Measurements from ENCODE around the gene NCK1. TPM values are rescaled to one million over a fixed set of nuclear protein-coding genes. Genes with fewer than 3 reads are reported as not detected.
"Not testable (repeated sequence)": the region's sequence is repeated elsewhere in the genome, so short reads cannot be mapped to it uniquely, and the experiment has no call there.

Gene NCK1
- total RNA-seq, 1 donor from 2014 or later: 43.7 TPM

DNA sequence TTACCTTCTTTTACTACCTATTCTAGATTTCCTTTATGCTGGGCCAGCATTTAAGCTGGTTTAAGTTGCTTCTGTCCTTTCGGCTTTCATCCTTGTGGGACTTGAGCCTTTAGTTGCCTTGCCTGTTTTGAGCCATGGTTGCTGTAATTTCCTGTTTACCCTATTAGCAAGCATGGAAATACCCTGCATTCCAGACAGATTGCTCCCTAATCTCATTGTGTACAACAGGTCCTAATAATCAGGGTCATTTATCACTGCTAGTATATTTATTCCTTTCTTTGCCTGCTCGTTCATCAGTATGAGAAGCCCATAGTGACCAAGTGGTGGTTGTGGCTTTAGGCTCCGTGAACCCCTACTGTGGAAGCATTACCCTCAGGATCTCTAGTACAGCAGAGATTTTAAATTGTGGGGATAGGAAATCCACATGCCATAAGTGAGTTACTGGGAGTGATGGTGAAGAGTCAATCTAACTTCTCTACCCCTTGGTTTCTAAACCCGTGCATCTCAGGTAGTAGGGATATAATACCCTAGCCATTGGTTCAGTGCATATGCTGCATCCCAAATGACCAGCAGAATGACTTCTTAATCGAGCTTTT is 31.9 kb downstream of the NCK1 start:
- Mint-ChIP-seq H3K9me3 (ENCODE audit: unreplicated experiment) (peaks cover 10% of the 10 kb centered on the region), H3K4me1 (ENCODE audit: low read depth, unreplicated experiment) (peaks cover 13% of the 10 kb centered on the region), H3K27ac (ENCODE audit: unreplicated experiment) (no peak overlapping the region), H3K27me3 (ENCODE audit: low read depth, unreplicated experiment) (no peaks in the 10 kb centered on the region), H3K36me3 (ENCODE audit: low read depth, unreplicated experiment) (peaks cover 22% of the 10 kb centered on the region), H3K4me3 (ENCODE audit: unreplicated experiment) (no peak overlapping the region)
- Histone ChIP-seq H3K79me2 (ENCODE audit: insufficient read depth, low read length) (peaks cover 90% of the 10 kb centered on the region), H2AFZ (ENCODE audit: low read depth, low read length) (no peak overlapping the region), H4K20me1 (ENCODE audit: insufficient read depth, low read length) (peaks cover 54% of the 10 kb centered on the region), H3K9me3 (ENCODE audit: insufficient read depth, low read depth, low read length) (no peaks in the 10 kb centered on the region), H3K36me3 (ENCODE audit: insufficient read depth, low read length) (no peaks in the 10 kb centered on the region), H3K4me1 (ENCODE audit: insufficient read depth, low read length) (peaks cover 12% of the 10 kb centered on the region), H3K4me2 (ENCODE audit: low read length) (peak overlapping the region; percentile 23), H3K27ac (ENCODE audit: low read depth, low read length) (peak overlapping the region; percentile 16), H3K27me3 (ENCODE audit: insufficient read depth, low read length) (no peaks in the 10 kb centered on the region), H3K9ac (ENCODE audit: low read length) (no peak overlapping the region), H3K4me3 (ENCODE audit: insufficient read depth, low read depth, low read length) (no peak overlapping the region)
- DNase-seq (ENCODE audit: low read depth) (peak; percentile 80), FAIRE-seq (peak; percentile 17)
- TF ChIP-seq, protein P1, sequence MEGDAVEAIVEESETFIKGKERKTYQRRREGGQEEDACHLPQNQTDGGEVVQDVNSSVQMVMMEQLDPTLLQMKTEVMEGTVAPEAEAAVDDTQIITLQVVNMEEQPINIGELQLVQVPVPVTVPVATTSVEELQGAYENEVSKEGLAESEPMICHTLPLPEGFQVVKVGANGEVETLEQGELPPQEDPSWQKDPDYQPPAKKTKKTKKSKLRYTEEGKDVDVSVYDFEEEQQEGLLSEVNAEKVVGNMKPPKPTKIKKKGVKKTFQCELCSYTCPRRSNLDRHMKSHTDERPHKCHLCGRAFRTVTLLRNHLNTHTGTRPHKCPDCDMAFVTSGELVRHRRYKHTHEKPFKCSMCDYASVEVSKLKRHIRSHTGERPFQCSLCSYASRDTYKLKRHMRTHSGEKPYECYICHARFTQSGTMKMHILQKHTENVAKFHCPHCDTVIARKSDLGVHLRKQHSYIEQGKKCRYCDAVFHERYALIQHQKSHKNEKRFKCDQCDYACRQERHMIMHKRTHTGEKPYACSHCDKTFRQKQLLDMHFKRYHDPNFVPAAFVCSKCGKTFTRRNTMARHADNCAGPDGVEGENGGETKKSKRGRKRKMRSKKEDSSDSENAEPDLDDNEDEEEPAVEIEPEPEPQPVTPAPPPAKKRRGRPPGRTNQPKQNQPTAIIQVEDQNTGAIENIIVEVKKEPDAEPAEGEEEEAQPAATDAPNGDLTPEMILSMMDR (IDR thresholded peaks at IDR 0.05; ENCODE audit: insufficient read depth, low read depth, low read length): no peak
- TF ChIP-seq EZH2 (IDR thresholded peaks at IDR 0.05; ENCODE audit: insufficient read depth, low read length): no peak

GRCh38 chr3:136897171-136897570 is 35.2 kb downstream of the NCK1 start:
- H3K4me3 Mint-ChIP-seq (ENCODE audit: unreplicated experiment); FAIRE-seq: not testable (repeated sequence)

GRCh38 chr3:136898549-136898948 is 36.5 kb downstream of the NCK1 start:
- H3K4me1 ChIP-seq (ENCODE audit: insufficient read depth, low read length): peaks cover 10% of the 10 kb centered on the region
- no peak overlapping the region for H2AFZ ChIP-seq (ENCODE audit: low read depth, low read length)
- Mint-ChIP-seq H3K27ac (ENCODE audit: unreplicated experiment) (no peak overlapping the region), H3K9me3 (ENCODE audit: unreplicated experiment) (peaks cover 3% of the 10 kb centered on the region), H3K4me1 (ENCODE audit: low read depth, unreplicated experiment) (peaks cover 28% of the 10 kb centered on the region), H3K4me3 (ENCODE audit: unreplicated experiment) (no peak overlapping the region), H3K27me3 (ENCODE audit: low read depth, unreplicated experiment) (no peaks in the 10 kb centered on the region), H3K36me3 (ENCODE audit: low read depth, unreplicated experiment) (peaks cover 18% of the 10 kb centered on the region)
- no peaks in the 10 kb centered on the region for H3K27me3 ChIP-seq (ENCODE audit: insufficient read depth, low read length)
- H4K20me1 ChIP-seq (ENCODE audit: insufficient read depth, low read length): peaks cover 70% of the 10 kb centered on the region
- peaks cover 88% of the 10 kb centered on the region for H3K79me2 ChIP-seq (ENCODE audit: insufficient read depth, low read length)
- H3K9me3 ChIP-seq (ENCODE audit: insufficient read depth, low read depth, low read length): no peaks in the 10 kb centered on the region
- no peak overlapping the region for H3K27ac ChIP-seq (ENCODE audit: low read depth, low read length)
- DNase-seq (ENCODE audit: low read depth) (no peak), FAIRE-seq (no peak)
- no peaks in the 10 kb centered on the region for H3K36me3 ChIP-seq (ENCODE audit: insufficient read depth, low read length)
- no peak overlapping the region for H3K4me2 ChIP-seq (ENCODE audit: low read length)
- no peak overlapping the region for H3K4me3 ChIP-seq (ENCODE audit: insufficient read depth, low read depth, low read length)
- TF ChIP-seq, protein P1 (IDR thresholded peaks at IDR 0.05; ENCODE audit: insufficient read depth, low read depth, low read length): no peak
- no peak for TF ChIP-seq EZH2 (IDR thresholded peaks at IDR 0.05; ENCODE audit: insufficient read depth, low read length)
- no peak overlapping the region for H3K9ac ChIP-seq (ENCODE audit: low read length)

More at GRCh38 chr3:136897171-136897570, 35.2 kb downstream of the NCK1 start:
- H3K79me2 ChIP-seq (ENCODE audit: insufficient read depth, low read length): peaks cover 88% of the 10 kb centered on the region
- not testable (repeated sequence) for H3K27me3 Mint-ChIP-seq (ENCODE audit: low read depth, unreplicated experiment); H3K36me3 ChIP-seq (ENCODE audit: insufficient read depth, low read length); H3K4me3 ChIP-seq (ENCODE audit: insufficient read depth, low read depth, low read length); H3K4me2 ChIP-seq (ENCODE audit: low read length); H3K9me3 Mint-ChIP-seq (ENCODE audit: unreplicated experiment); H3K27ac ChIP-seq (ENCODE audit: low read depth, low read length); H3K27ac Mint-ChIP-seq (ENCODE audit: unreplicated experiment); DNase-seq (ENCODE audit: low read depth); H2AFZ ChIP-seq (ENCODE audit: low read depth, low read length); H3K27me3 ChIP-seq (ENCODE audit: insufficient read depth, low read length); H3K9ac ChIP-seq (ENCODE audit: low read length); H3K9me3 ChIP-seq (ENCODE audit: insufficient read depth, low read depth, low read length)
- H3K4me1 ChIP-seq (ENCODE audit: insufficient read depth, low read length): peaks cover 12% of the 10 kb centered on the region
- H3K36me3 Mint-ChIP-seq (ENCODE audit: low read depth, unreplicated experiment): peaks cover 20% of the 10 kb centered on the region
- H4K20me1 ChIP-seq (ENCODE audit: insufficient read depth, low read length): peaks cover 65% of the 10 kb centered on the region
- peaks cover 28% of the 10 kb centered on the region for H3K4me1 Mint-ChIP-seq (ENCODE audit: low read depth, unreplicated experiment)
